Endothelial cell (in vitro differentiated cells): Measurements from ENCODE around the gene KCTD14. TPM values are rescaled to one million over a fixed set of nuclear protein-coding genes. Genes with fewer than 3 reads are reported as not detected.
"Not testable (repeated sequence)": the region's sequence is repeated elsewhere in the genome, so short reads cannot be mapped to it uniquely, and the experiment has no call there.

ENCODE experiments used
- DNase-seq: peaks from one replicate; pipeline ENCODE4 v3.0.0; 2021; ENCODE audit warnings: low spot score
- H3K27ac Mint-ChIP-seq: one replicate; pipeline ENCODE4 v1.8.0; 2021; ENCODE audit warnings: mixed read lengths, inconsistent platforms; ENCODE audit not compliant: unreplicated experiment
- H3K27me3 Mint-ChIP-seq: one replicate; pipeline ENCODE4 v1.8.0; 2021; ENCODE audit warnings: mild to moderate bottlenecking, moderate library complexity, mixed read lengths, inconsistent platforms; ENCODE audit not compliant: unreplicated experiment
- H3K36me3 Mint-ChIP-seq: one replicate; pipeline ENCODE4 v1.8.0; 2021; ENCODE audit warnings: mild to moderate bottlenecking, low read depth, mixed read lengths, inconsistent platforms; ENCODE audit not compliant: unreplicated experiment
- H3K4me1 Mint-ChIP-seq: one replicate; pipeline ENCODE4 v1.8.0; 2021; ENCODE audit warnings: mild to moderate bottlenecking, mixed read lengths, inconsistent platforms; ENCODE audit not compliant: unreplicated experiment
- H3K4me3 Mint-ChIP-seq: one replicate; pipeline ENCODE4 v1.8.0; 2021; ENCODE audit warnings: mild to moderate bottlenecking, mixed read lengths, inconsistent platforms; ENCODE audit not compliant: unreplicated experiment
- H3K9me3 Mint-ChIP-seq: one replicate; pipeline ENCODE4 v1.8.0; 2021; ENCODE audit warnings: mixed read lengths, inconsistent platforms; ENCODE audit not compliant: unreplicated experiment
- CTCF ChIP-seq: fragments of 200-600 bp; sonication (generic); IDR thresholded peaks from one replicate; pipeline ENCODE4 v1.5.0; 2021; ENCODE audit warnings: antibody characterized with exemption; ENCODE audit not compliant: unreplicated experiment
- total RNA-seq: library from RNA; stranded (reverse); fragmentation: NEBNext Ultra II Directional; extraction: Animal tissue kit (Norgen Biotek cat#: 25700); gene quantifications from one replicate; pipeline ENCODE4 v1.2.1, GENCODE V29; 2021; ENCODE audit not compliant: unreplicated experiment

KCTD14 gene
- total RNA-seq, 1 donor from 2014 or later = 0.97 TPM

- TF ChIP-seq CTCF = no peak
- Mint-ChIP-seq H3K27me3 (no peaks in the 10 kb centered on the region), H3K36me3 (no peaks in the 10 kb centered on the region), H3K4me3 (peak overlapping the region; percentile 97), H3K9me3 (no peaks in the 10 kb centered on the region), H3K27ac (peak overlapping the region; percentile 87), H3K4me1 (peaks cover 12% of the 10 kb centered on the region)
- no peak for DNase-seq
These were observed 29.2 kb downstream of the KCTD14 start for GRCh38 chr11:77993902-77994301.

- H3K9me3 Mint-ChIP-seq = no peaks in the 10 kb centered on the region
- TF ChIP-seq CTCF = no peak
- H3K4me3 Mint-ChIP-seq = no peak overlapping the region
- DNase-seq = no peak
- peaks cover 18% of the 10 kb centered on the region for H3K36me3 Mint-ChIP-seq
- H3K27me3 Mint-ChIP-seq = peaks cover 3% of the 10 kb centered on the region
- no peak overlapping the region for H3K27ac Mint-ChIP-seq
- peaks cover 12% of the 10 kb centered on the region for H3K4me1 Mint-ChIP-seq
These were observed 32.1 kb downstream of the KCTD14 start for GRCh38 chr11:77990981-77991380.

- H3K36me3 Mint-ChIP-seq = peaks cover 27% of the 10 kb centered on the region
- not testable (repeated sequence) for H3K27ac Mint-ChIP-seq, H3K27me3 Mint-ChIP-seq, H3K4me1 Mint-ChIP-seq, DNase-seq, H3K4me3 Mint-ChIP-seq, H3K9me3 Mint-ChIP-seq
These were observed 36.6 kb downstream of the KCTD14 start for GRCh38 chr11:77986456-77986855.

- peaks cover 2% of the 10 kb centered on the region for H3K27me3 Mint-ChIP-seq
- no peak for TF ChIP-seq CTCF
These were observed 41.6 kb downstream of the KCTD14 start for GRCh38 chr11:77981346-77981947.

GRCh38 chr11:77968337-77968736, 54.7 kb downstream of the KCTD14 start:
- no peaks in the 10 kb centered on the region for H3K9me3 Mint-ChIP-seq
- no peak overlapping the region for H3K27ac Mint-ChIP-seq
- H3K4me3 Mint-ChIP-seq = no peak overlapping the region

More at GRCh38 chr11:77981346-77981947, 41.6 kb downstream of the KCTD14 start:
- no peak for DNase-seq
- Mint-ChIP-seq H3K4me3 (no peak overlapping the region), H3K9me3 (no peaks in the 10 kb centered on the region), H3K4me1 (no peaks in the 10 kb centered on the region), H3K36me3 (peaks cover 21% of the 10 kb centered on the region), H3K27ac (no peak overlapping the region)

More at GRCh38 chr11:77968337-77968736, 54.7 kb downstream of the KCTD14 start:
- peaks cover 7% of the 10 kb centered on the region for H3K36me3 Mint-ChIP-seq
- no peaks in the 10 kb centered on the region for H3K4me1 Mint-ChIP-seq
- TF ChIP-seq CTCF = no peak
- H3K27me3 Mint-ChIP-seq = peaks cover 3% of the 10 kb centered on the region
- DNase-seq = no peak
